H9 (cell line): ENCODE data around the gene HIRA. TPM values are rescaled to one million over a fixed set of nuclear protein-coding genes. Genes with fewer than 3 reads are reported as not detected.

Experiments used
- DNase-seq: peaks from one replicate; pipeline ENCODE4 v3.0.0-alpha.2; 2017
- H2AFZ ChIP-seq: one replicate; pipeline ENCODE4 v1.6.1; 2013; ENCODE audit warnings: mild to moderate bottlenecking, low read length, control low read depth, moderate library complexity
- H2AK5ac ChIP-seq: 2 replicates; pipeline ENCODE4 v1.6.1; 2013; ENCODE audit warnings: low read length, control low read depth, mixed read lengths; ENCODE audit not compliant: insufficient read length
- H2BK120ac ChIP-seq: one replicate; pipeline ENCODE4 v1.6.1; 2013; ENCODE audit warnings: low read depth, mild to moderate bottlenecking, low read length, control low read depth, inconsistent platforms; ENCODE audit not compliant: poor library complexity, severe bottlenecking
- H2BK12ac ChIP-seq: 2 replicates; pipeline ENCODE4 v1.6.1; 2013; ENCODE audit warnings: low read length, control low read depth, mixed read lengths, low read depth; ENCODE audit not compliant: insufficient read length
- H2BK15ac ChIP-seq: 2 replicates; pipeline ENCODE4 v1.6.1; 2013; ENCODE audit warnings: low read depth, low read length, control low read depth
- H2BK20ac ChIP-seq: one replicate; pipeline ENCODE4 v1.6.1; 2013; ENCODE audit warnings: low read depth, mild to moderate bottlenecking, low read length, control low read depth, inconsistent platforms; ENCODE audit not compliant: poor library complexity, severe bottlenecking
- H2BK5ac ChIP-seq: 2 replicates; pipeline ENCODE4 v1.6.1; 2013; ENCODE audit warnings: low read length, control low read depth, mixed read lengths; ENCODE audit not compliant: insufficient read length
- H3K14ac ChIP-seq: 2 replicates; pipeline ENCODE4 v1.6.1; 2013; ENCODE audit warnings: low read length, control low read depth; ENCODE audit not compliant: insufficient read depth
- H3K18ac ChIP-seq: 2 replicates; pipeline ENCODE4 v1.6.1; 2013; ENCODE audit warnings: low read depth, mild to moderate bottlenecking, mixed read lengths, low read length, control low read depth; ENCODE audit not compliant: insufficient read length
- H3K23ac ChIP-seq: 2 replicates; pipeline ENCODE4 v1.6.1; 2013; ENCODE audit warnings: low read length, control low read depth, mixed read lengths, low read depth; ENCODE audit not compliant: insufficient read length
- H3K23me2 ChIP-seq: 2 replicates; pipeline ENCODE4 v1.6.1; 2013; ENCODE audit warnings: low read depth, mild to moderate bottlenecking, mixed read lengths, low read length, control low read depth; ENCODE audit not compliant: insufficient read length, poor library complexity, severe bottlenecking
- H3K27ac ChIP-seq: 2 replicates; pipeline ENCODE4 v1.5.1; 2013; ENCODE audit warnings: low read length, control low read depth, mixed read lengths, low read depth; ENCODE audit not compliant: insufficient read length
- H3K27me3 ChIP-seq: 2 replicates; pipeline ENCODE4 v1.6.1; 2013; ENCODE audit warnings: low read length, control low read depth, inconsistent platforms; ENCODE audit not compliant: insufficient read depth
- H3K4ac ChIP-seq: 2 replicates; pipeline ENCODE4 v1.6.1; 2013; ENCODE audit warnings: low read depth, mild to moderate bottlenecking, control low read depth, inconsistent platforms, low read length, moderate library complexity
- H3K4me1 ChIP-seq: 2 replicates; pipeline ENCODE4 v1.6.1; 2013; ENCODE audit warnings: low read length, control low read depth, inconsistent platforms; ENCODE audit not compliant: insufficient read depth
- H3K4me2 ChIP-seq: 2 replicates; pipeline ENCODE4 v1.6.1; 2013; ENCODE audit warnings: low read length, control low read depth, mixed read lengths; ENCODE audit not compliant: insufficient read length, insufficient read depth
- H3K56ac ChIP-seq: 2 replicates; pipeline ENCODE4 v1.6.1; 2013; ENCODE audit warnings: low read depth, mild to moderate bottlenecking, mixed read lengths, low read length, control low read depth; ENCODE audit not compliant: insufficient read length
- H3K79me1 ChIP-seq: 2 replicates; pipeline ENCODE4 v1.6.1; 2013; ENCODE audit warnings: low read depth, mild to moderate bottlenecking, moderate library complexity, low read length, control low read depth, inconsistent platforms; ENCODE audit not compliant: insufficient read depth, poor library complexity, severe bottlenecking
- H3K79me2 ChIP-seq: 2 replicates; pipeline ENCODE4 v1.6.1; 2013; ENCODE audit warnings: low read length, control low read depth, inconsistent platforms; ENCODE audit not compliant: insufficient read depth
- H3K9ac ChIP-seq: 2 replicates; pipeline ENCODE4 v1.6.1; 2013; ENCODE audit warnings: low read length, control low read depth, mixed read lengths; ENCODE audit not compliant: insufficient read length; ENCODE audit errors: extremely low read depth
- H3K9me3 ChIP-seq: one replicate; pipeline ENCODE4 v1.6.1; 2013; ENCODE audit warnings: low read depth, low read length, inconsistent platforms; ENCODE audit not compliant: control insufficient read depth
- H3T11ph ChIP-seq: one replicate; pipeline ENCODE4 v1.6.1; 2013; ENCODE audit warnings: mild to moderate bottlenecking, low read length, control low read depth, inconsistent platforms
- H4K20me1 ChIP-seq: one replicate; pipeline ENCODE4 v1.6.1; 2013; ENCODE audit not compliant: control insufficient read depth, insufficient read length, insufficient read depth
- H4K5ac ChIP-seq: 2 replicates; pipeline ENCODE4 v1.6.1; 2013; ENCODE audit warnings: low read depth, mild to moderate bottlenecking, mixed read lengths, low read length, control low read depth; ENCODE audit not compliant: insufficient read length
- H4K8ac ChIP-seq: replicated peaks from 2 replicates; pipeline ENCODE4 v1.6.1; 2013; ENCODE audit warnings: low read length, control low read depth, mixed read lengths, low read depth; ENCODE audit not compliant: insufficient read length
- H4K91ac ChIP-seq: 2 replicates; pipeline ENCODE4 v1.6.1; 2013; ENCODE audit warnings: low read depth, mild to moderate bottlenecking, moderate library complexity, mixed read lengths, low read length, control low read depth; ENCODE audit not compliant: insufficient read length
- H3K27ac Mint-ChIP-seq, 3 experiments: 2 replicates in 2 of 3; 3 replicates in 1 of 3; pipeline ENCODE4 v1.8.0; 2020 to 2021; ENCODE audit warnings: mixed read lengths in 3 of 3, mild to moderate bottlenecking in 1 of 3, moderate library complexity in 1 of 3
- H3K27me3 Mint-ChIP-seq: 2 replicates; pipeline ENCODE4 v1.8.0; 2021; ENCODE audit warnings: low read depth, mild to moderate bottlenecking, moderate library complexity, mixed read lengths
- H3K36me3 Mint-ChIP-seq, 3 experiments: 2 replicates in 2 of 3; 3 replicates in 1 of 3; pipeline ENCODE4 v1.8.0; 2020 to 2021; ENCODE audit warnings: low read depth in 3 of 3, mixed read lengths in 3 of 3; ENCODE audit not compliant: insufficient read depth in 1 of 3
- H3K4me1 Mint-ChIP-seq, 2 experiments: 2 replicates each; pipeline ENCODE4 v1.8.0; 2020; ENCODE audit warnings: mixed read lengths in 2 of 2
- H3K4me3 Mint-ChIP-seq, 2 experiments: 2 replicates in 1 of 2; 3 replicates in 1 of 2; pipeline ENCODE4 v1.8.0; 2020 to 2021; ENCODE audit warnings: mild to moderate bottlenecking in 2 of 2, mixed read lengths in 2 of 2, moderate library complexity in 1 of 2
- H3K9me3 Mint-ChIP-seq, 2 experiments: 2 replicates in 1 of 2; 3 replicates in 1 of 2; pipeline ENCODE4 v1.8.0; 2020; ENCODE audit warnings: mild to moderate bottlenecking in 2 of 2, mixed read lengths in 2 of 2, moderate library complexity in 1 of 2
- WGBS: extraction: QIAGEN DNeasy Blood & Tissue Kit; methylation state at CpG from one replicate; pipeline ENCODE4 v1.1.7; 2013; ENCODE audit warnings: missing lambda C conversion rate, low lambda C conversion rate, mixed read lengths; ENCODE audit not compliant: insufficient read length; ENCODE audit errors: extremely low coverage; 5-methylcytosine and 5-hydroxymethylcytosine counted together
- total RNA-seq: library from RNA; stranded (reverse); gene quantifications from 2 replicates; pipeline ENCODE4 v1.2.1, GENCODE V29; 2021
- TF ChIP-seq, protein P1 (sequence below): fragments of 200-600 bp; sonication (generic); conservative IDR thresholded peaks from 3 replicates; pipeline ENCODE4 v1.8.0; 2021; ENCODE audit warnings: antibody characterized with exemption, mild to moderate bottlenecking

Gene HIRA
- total RNA-seq, 1 experiment from 2014 or later, result 51.9 TPM

DNA sequence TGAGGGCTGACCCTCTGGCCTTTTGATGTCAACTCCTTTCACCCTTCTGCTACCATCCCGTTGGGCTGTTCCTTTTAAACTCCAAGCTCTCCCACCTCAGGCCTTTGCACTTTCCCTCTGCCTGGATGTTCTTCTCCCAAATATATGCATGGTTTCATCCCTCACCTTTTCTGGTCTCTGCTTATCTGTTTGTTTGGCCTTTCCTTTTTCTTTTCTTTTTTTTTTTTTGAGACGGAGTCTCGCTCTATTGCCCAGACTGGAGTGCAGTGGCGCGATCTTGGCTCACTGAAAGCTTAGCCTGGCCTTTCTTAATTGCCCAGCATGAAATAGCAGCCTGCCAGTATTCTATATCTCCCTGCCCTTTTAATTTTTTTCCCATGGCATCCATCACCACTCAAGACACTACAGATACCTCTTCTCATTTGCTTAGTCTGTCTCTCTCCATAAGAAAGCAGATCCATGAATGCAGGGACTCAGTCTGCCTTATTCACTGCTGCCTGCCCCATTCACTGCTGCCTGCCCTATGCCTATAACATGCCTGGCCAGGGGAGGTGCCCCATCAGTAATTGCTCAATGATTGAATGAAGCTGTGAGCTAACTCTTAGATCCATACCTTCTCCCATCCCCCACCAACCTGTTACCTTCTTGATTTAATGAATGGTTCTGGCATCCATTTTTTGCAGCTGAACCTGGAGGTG lies 81.6 kb downstream of the HIRA start:
- no peak overlapping the region for H2BK15ac ChIP-seq
- H3K4me1 ChIP-seq, result no peaks in the 10 kb centered on the region
- no peaks in the 10 kb centered on the region for H3K23me2 ChIP-seq
- H3K9me3 ChIP-seq, result no peaks in the 10 kb centered on the region
- H4K5ac ChIP-seq, result no peak overlapping the region
- no peak overlapping the region for H4K8ac ChIP-seq
- no peak overlapping the region; a peak in 1 of 7 replicates for H3K27ac Mint-ChIP-seq
- H3K9me3 Mint-ChIP-seq, result peaks cover 8 to 17% of the 10 kb centered on the region in 2 experiments; a peak in 4 of 5 replicates
- WGBS, result no CpG with 5 or more reads among the region's 5 CpGs
- no peak overlapping the region for H2AFZ ChIP-seq
- H2AK5ac ChIP-seq, result no peak overlapping the region
- H2BK120ac ChIP-seq, result no peak overlapping the region
- H3K4me3 Mint-ChIP-seq, result no peak overlapping the region
- H3K27me3 Mint-ChIP-seq, result no peaks in the 10 kb centered on the region
- H2BK5ac ChIP-seq, result no peak overlapping the region
- no peak overlapping the region for H3K56ac ChIP-seq
- TF ChIP-seq, protein P1, sequence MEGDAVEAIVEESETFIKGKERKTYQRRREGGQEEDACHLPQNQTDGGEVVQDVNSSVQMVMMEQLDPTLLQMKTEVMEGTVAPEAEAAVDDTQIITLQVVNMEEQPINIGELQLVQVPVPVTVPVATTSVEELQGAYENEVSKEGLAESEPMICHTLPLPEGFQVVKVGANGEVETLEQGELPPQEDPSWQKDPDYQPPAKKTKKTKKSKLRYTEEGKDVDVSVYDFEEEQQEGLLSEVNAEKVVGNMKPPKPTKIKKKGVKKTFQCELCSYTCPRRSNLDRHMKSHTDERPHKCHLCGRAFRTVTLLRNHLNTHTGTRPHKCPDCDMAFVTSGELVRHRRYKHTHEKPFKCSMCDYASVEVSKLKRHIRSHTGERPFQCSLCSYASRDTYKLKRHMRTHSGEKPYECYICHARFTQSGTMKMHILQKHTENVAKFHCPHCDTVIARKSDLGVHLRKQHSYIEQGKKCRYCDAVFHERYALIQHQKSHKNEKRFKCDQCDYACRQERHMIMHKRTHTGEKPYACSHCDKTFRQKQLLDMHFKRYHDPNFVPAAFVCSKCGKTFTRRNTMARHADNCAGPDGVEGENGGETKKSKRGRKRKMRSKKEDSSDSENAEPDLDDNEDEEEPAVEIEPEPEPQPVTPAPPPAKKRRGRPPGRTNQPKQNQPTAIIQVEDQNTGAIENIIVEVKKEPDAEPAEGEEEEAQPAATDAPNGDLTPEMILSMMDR, result no peak
- H4K20me1 ChIP-seq, result no peaks in the 10 kb centered on the region
- H3K4me2 ChIP-seq, result no peak overlapping the region
- no peak overlapping the region for H3K9ac ChIP-seq
- H3K79me2 ChIP-seq, result no peaks in the 10 kb centered on the region
- no peak overlapping the region for H2BK20ac ChIP-seq
- no peak overlapping the region for H3K4ac ChIP-seq
- no peak overlapping the region for H3T11ph ChIP-seq
- no peak overlapping the region for H3K14ac ChIP-seq
- no peak overlapping the region for H4K91ac ChIP-seq
- no peak for DNase-seq
- H3K27ac ChIP-seq, result no peak overlapping the region
- no peak overlapping the region for H2BK12ac ChIP-seq
- no peaks in the 10 kb centered on the region for H3K27me3 ChIP-seq
- no peaks in the 10 kb centered on the region for H3K79me1 ChIP-seq
- H3K18ac ChIP-seq, result no peak overlapping the region
- no peaks in the 10 kb centered on the region for H3K4me1 Mint-ChIP-seq
- peaks cover 61 to 77% (median 63%) of the 10 kb centered on the region in 3 experiments for H3K36me3 Mint-ChIP-seq
- no peak overlapping the region for H3K23ac ChIP-seq
